K562 (cell line): ENCODE results near the gene ITK. TPM values are rescaled to one million over a fixed set of nuclear protein-coding genes. Genes with fewer than 3 reads are reported as not detected.

ENCODE experiments used
- ARID4B ChIP-seq: sonication (generic); formaldehyde crosslinking; IDR thresholded peaks from 2 replicates; pipeline ENCODE4 v1.8.0; 2022; ENCODE audit warnings: mild to moderate bottlenecking, missing genetic modification reagents
- ARNT ChIP-seq, 2 experiments: fragments of 450-650 bp; IDR thresholded peaks; 2 replicates each; pipeline ENCODE4 v1.6.1; 2016; ENCODE audit warnings: mild to moderate bottlenecking in 1 of 2
- CBX5 ChIP-seq: IDR thresholded peaks from 2 replicates; pipeline ENCODE4 v1.6.1; 2014; ENCODE audit warnings: low read depth, borderline replicate concordance
- DMBX1 ChIP-seq: fragments of 250-450 bp; sonication (Bioruptor Pico); IDR thresholded peaks from 2 replicates; pipeline ENCODE4 v1.8.0; 2022; ENCODE audit warnings: inconsistent platforms, mild to moderate bottlenecking, moderate library complexity, borderline replicate concordance
- DPF2 ChIP-seq: fragments of 450-650 bp; IDR thresholded peaks from 2 replicates; pipeline ENCODE4 v1.6.1; 2016
- E2F6 ChIP-seq, 2 experiments: IDR thresholded peaks; 2 replicates each; pipeline ENCODE4 v1.6.1; 2011; ENCODE audit warnings: borderline replicate concordance in 1 of 2, control low read depth in 1 of 2, low read depth in 1 of 2, low read length in 1 of 2, mild to moderate bottlenecking in 1 of 2, mixed read lengths in 1 of 2, moderate library complexity in 1 of 2; ENCODE audit not compliant: insufficient read depth in 1 of 2, insufficient read length in 1 of 2, poor library complexity in 1 of 2, severe bottlenecking in 1 of 2; ENCODE audit errors: extremely low read depth in 1 of 2
- GATAD2A ChIP-seq: fragments of 450-650 bp; IDR thresholded peaks from 2 replicates; pipeline ENCODE4 v1.6.1; 2017
- POLR2AphosphoS5 ChIP-seq: IDR thresholded peaks from 2 replicates; pipeline ENCODE4 v1.6.1; 2011; ENCODE audit warnings: mild to moderate bottlenecking, low read depth, low read length, moderate library complexity; ENCODE audit not compliant: control insufficient read depth, insufficient read depth
- SLC30A9 ChIP-seq: fragments of 250-450 bp; sonication (Bioruptor Pico); IDR thresholded peaks from 2 replicates; pipeline ENCODE4 v1.8.0; 2022; ENCODE audit warnings: mild to moderate bottlenecking, moderate library complexity
- THAP12 ChIP-seq: fragments of 250-450 bp; sonication (Bioruptor Pico); IDR thresholded peaks from 2 replicates; pipeline ENCODE4 v1.9.0; 2021; ENCODE audit warnings: mild to moderate bottlenecking, inconsistent platforms
- ZFP36 ChIP-seq: fragments of 150-350 bp; IDR thresholded peaks from 2 replicates; pipeline ENCODE4 v1.6.1; 2018; ENCODE audit warnings: low read length, low read depth; ENCODE audit not compliant: partially characterized antibody
- ZNF551 ChIP-seq: fragments of 250-450 bp; sonication (Bioruptor Pico); IDR thresholded peaks from 2 replicates; pipeline ENCODE4 v1.5.0; 2021; ENCODE audit warnings: mild to moderate bottlenecking, moderate library complexity
- ZNF766 ChIP-seq: fragments of 200-800 bp; sonication (Bioruptor generic); conservative IDR thresholded peaks from 2 replicates; pipeline ENCODE4 v1.6.1; 2016; ENCODE audit warnings: missing genetic modification characterization, missing compliant biosample characterization
- polyA plus RNA-seq, 8 experiments: library from polyadenylated mRNA; depleted of rRNA in 4 of 8; stranded (reverse) in 5 of 8; unstranded in 3 of 8; fragments of >200 nt; fragmentation: Nextera tagmentation in 2 of 8; fragmentation: Illumina TruSeq in 1 of 8; extraction: Ambion mirVana in 2 of 8; extraction: Trizol in 1 of 8; gene quantifications; 2 replicates each; pipeline versions ENCODE4 v1.2.1 to v1.2.3, GENCODE V29; 2011 to 2014; ENCODE audit warnings: inconsistent platforms in 1 of 8, missing spikeins in 1 of 8
- total RNA-seq, 7 experiments: library from RNA; depleted of rRNA in 6 of 7; stranded (reverse); fragments of >200 nt in 6 of 7; fragmentation: Illumina TruSeq in 2 of 7; extraction: Trizol in 2 of 7; gene quantifications; 2 replicates each; pipeline versions ENCODE4 v1.2.1 to v1.2.3, GENCODE V29; 2011 to 2021; ENCODE audit warnings: low replicate concordance in 1 of 7
- TF ChIP-seq, protein P1 (sequence below): fragments of 450-650 bp; IDR thresholded peaks from 2 replicates; pipeline ENCODE4 v1.6.1; 2016; ENCODE audit warnings: borderline replicate concordance
- TF ChIP-seq, protein P2 (sequence below): fragments of 450-650 bp; IDR thresholded peaks from 2 replicates; pipeline ENCODE4 v1.7.0; 2016; ENCODE audit warnings: borderline replicate concordance

Gene ITK
- total and polyA plus RNA-seq, 9 of the 15 experiments (the other 6 are each of a cell fraction or from before 2014, with no cell fraction given) = 0.04 to 0.75 TPM; not detected in 7

DNA sequence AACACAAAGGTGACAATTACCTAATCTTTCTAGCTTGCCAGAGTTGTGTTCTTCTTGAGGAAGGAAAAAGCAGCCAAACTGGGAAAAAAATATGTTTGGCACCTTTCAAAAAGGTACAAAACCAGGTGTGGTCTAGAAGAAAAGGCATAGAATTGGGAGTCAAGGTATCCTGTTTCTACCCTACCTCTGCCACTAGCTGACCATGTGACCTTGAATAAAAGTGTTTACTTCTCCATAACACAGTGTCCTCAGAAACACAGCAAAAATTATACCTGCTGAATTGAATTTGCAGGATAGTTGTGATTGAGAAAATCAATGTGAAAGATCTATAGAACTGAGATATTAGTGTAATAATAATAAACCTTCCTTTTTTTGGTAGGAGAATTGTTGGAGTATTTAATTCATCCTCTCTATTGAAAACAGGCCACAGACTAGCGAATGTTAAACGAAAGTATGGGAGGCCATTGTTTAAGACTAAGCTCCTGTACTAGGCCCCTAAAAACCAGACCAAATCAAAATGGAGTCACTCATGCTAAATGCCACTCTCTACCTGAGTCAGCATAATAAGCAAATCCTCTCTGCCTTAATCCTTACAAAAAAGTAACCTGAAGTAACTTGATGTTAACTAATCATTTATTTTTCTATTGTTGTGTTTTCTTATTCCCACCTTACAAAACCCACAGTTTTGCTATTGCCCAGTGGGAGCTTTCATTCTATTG is 97.8 kb downstream of the ITK start (continued):
- TF ChIP-seq, protein P1, sequence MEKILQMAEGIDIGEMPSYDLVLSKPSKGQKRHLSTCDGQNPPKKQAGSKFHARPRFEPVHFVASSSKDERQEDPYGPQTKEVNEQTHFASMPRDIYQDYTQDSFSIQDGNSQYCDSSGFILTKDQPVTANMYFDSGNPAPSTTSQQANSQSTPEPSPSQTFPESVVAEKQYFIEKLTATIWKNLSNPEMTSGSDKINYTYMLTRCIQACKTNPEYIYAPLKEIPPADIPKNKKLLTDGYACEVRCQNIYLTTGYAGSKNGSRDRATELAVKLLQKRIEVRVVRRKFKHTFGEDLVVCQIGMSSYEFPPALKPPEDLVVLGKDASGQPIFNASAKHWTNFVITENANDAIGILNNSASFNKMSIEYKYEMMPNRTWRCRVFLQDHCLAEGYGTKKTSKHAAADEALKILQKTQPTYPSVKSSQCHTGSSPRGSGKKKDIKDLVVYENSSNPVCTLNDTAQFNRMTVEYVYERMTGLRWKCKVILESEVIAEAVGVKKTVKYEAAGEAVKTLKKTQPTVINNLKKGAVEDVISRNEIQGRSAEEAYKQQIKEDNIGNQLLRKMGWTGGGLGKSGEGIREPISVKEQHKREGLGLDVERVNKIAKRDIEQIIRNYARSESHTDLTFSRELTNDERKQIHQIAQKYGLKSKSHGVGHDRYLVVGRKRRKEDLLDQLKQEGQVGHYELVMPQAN = no peak
- TF ChIP-seq E2F6 (IDR thresholded peaks at IDR 0.05; ENCODE audit: borderline replicate concordance in 1 of 2, extremely low read depth in 1 of 2, insufficient read depth in 1 of 2, insufficient read length in 1 of 2, low read depth in 1 of 2, low read length in 1 of 2, poor library complexity in 1 of 2, severe bottlenecking in 1 of 2) (no peak), ARID4B (CRISPR knock-in tag) (no peak), DMBX1 (CRISPR knock-in tag) (peak; percentile 96), CBX5 (no peak), ZFP36 (no peak), ARNT (IDR thresholded peaks at IDR 0.05) (no peak), GATAD2A (no peak), POLR2AphosphoS5 (no peak), ZNF551 (no peak), DPF2 (no peak), ZNF766 (peak; percentile 97), THAP12 (CRISPR knock-in tag) (no peak), SLC30A9 (CRISPR knock-in tag) (no peak)
- TF ChIP-seq, protein P2, sequence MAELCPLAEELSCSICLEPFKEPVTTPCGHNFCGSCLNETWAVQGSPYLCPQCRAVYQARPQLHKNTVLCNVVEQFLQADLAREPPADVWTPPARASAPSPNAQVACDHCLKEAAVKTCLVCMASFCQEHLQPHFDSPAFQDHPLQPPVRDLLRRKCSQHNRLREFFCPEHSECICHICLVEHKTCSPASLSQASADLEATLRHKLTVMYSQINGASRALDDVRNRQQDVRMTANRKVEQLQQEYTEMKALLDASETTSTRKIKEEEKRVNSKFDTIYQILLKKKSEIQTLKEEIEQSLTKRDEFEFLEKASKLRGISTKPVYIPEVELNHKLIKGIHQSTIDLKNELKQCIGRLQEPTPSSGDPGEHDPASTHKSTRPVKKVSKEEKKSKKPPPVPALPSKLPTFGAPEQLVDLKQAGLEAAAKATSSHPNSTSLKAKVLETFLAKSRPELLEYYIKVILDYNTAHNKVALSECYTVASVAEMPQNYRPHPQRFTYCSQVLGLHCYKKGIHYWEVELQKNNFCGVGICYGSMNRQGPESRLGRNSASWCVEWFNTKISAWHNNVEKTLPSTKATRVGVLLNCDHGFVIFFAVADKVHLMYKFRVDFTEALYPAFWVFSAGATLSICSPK = no peak
